SK-N-SH treated with all-trans-retinoic acid at 6 μM for 48 hours (cell line): ENCODE data around the gene PYURF.

Experiments
- ATAC-seq: fragments of 200-7000 bp; cut with Tn5 transposase; 3 replicates; pipeline ENCODE4 v1.9.1; 2020; ENCODE audit warnings: mild to moderate bottlenecking, moderate library complexity
- ARNTL ChIP-seq: fragments of 450-650 bp; formaldehyde crosslinking; IDR thresholded peaks from 2 replicates; pipeline ENCODE4 v1.5.0; 2020; ENCODE audit warnings: low read depth, mild to moderate bottlenecking, moderate library complexity, borderline replicate concordance
- BACH2 ChIP-seq: fragments of 250-450 bp; sonication (Bioruptor Pico); IDR thresholded peaks from 2 replicates; pipeline ENCODE4 v1.9.0; 2021; ENCODE audit warnings: mild to moderate bottlenecking, borderline replicate concordance
- CSDC2 ChIP-seq: fragments of 250-450 bp; sonication (Bioruptor Pico); IDR thresholded peaks from 2 replicates; pipeline ENCODE4 v1.5.0; 2020; ENCODE audit warnings: mild to moderate bottlenecking, moderate library complexity
- CSRNP3 ChIP-seq: fragments of 250-450 bp; sonication (Bioruptor Pico); IDR thresholded peaks from 2 replicates; pipeline ENCODE4 v1.5.1; 2021; ENCODE audit warnings: mild to moderate bottlenecking, moderate library complexity
- ESRRG ChIP-seq: fragments of 250-450 bp; sonication (Bioruptor Pico); IDR thresholded peaks from 2 replicates; pipeline ENCODE4 v1.6.1; 2021; ENCODE audit warnings: mild to moderate bottlenecking
- GLIS3 ChIP-seq: fragments of 250-450 bp; sonication (Bioruptor Pico); IDR thresholded peaks from 2 replicates; pipeline ENCODE4 v1.5.0; 2020; ENCODE audit warnings: mild to moderate bottlenecking, moderate library complexity
- ISL1 ChIP-seq: fragments of 250-450 bp; sonication (Bioruptor Pico); IDR thresholded peaks from 2 replicates; pipeline ENCODE4 v2.1.2; 2022; ENCODE audit warnings: mild to moderate bottlenecking, moderate library complexity
- PPARA ChIP-seq: fragments of 250-450 bp; sonication (Bioruptor Pico); IDR thresholded peaks from 2 replicates; pipeline ENCODE4 v1.5.0; 2020; ENCODE audit warnings: mild to moderate bottlenecking, borderline replicate concordance
- RARB ChIP-seq: fragments of 250-450 bp; sonication (Bioruptor Pico); IDR thresholded peaks from 2 replicates; pipeline ENCODE4 v1.8.0; 2021; ENCODE audit warnings: mild to moderate bottlenecking, moderate library complexity
- SNAI2 ChIP-seq: fragments of 250-450 bp; sonication (Bioruptor Pico); IDR thresholded peaks from 2 replicates; pipeline ENCODE4 v1.5.0; 2020; ENCODE audit warnings: mild to moderate bottlenecking, moderate library complexity
- TCF4 ChIP-seq: fragments of 250-450 bp; sonication (Bioruptor Pico); IDR thresholded peaks from 2 replicates; pipeline ENCODE4 v1.8.0; 2021; ENCODE audit warnings: mild to moderate bottlenecking, moderate library complexity, borderline replicate concordance
- TOX ChIP-seq: fragments of 250-450 bp; sonication (Bioruptor Pico); IDR thresholded peaks from 2 replicates; pipeline ENCODE4 v1.8.0; 2021; ENCODE audit warnings: mild to moderate bottlenecking, moderate library complexity, borderline replicate concordance
- TSHZ2 ChIP-seq: fragments of 250-450 bp; sonication (Bioruptor Pico); IDR thresholded peaks from 2 replicates; pipeline ENCODE4 v1.5.0; 2020; ENCODE audit warnings: mild to moderate bottlenecking, moderate library complexity
- ZC3H10 ChIP-seq: fragments of 250-450 bp; sonication (Bioruptor Pico); IDR thresholded peaks from 2 replicates; pipeline ENCODE4 v1.5.1; 2021; ENCODE audit warnings: mild to moderate bottlenecking, moderate library complexity
- ZFP3 ChIP-seq: fragments of 250-450 bp; sonication (Bioruptor Pico); IDR thresholded peaks from 2 replicates; pipeline ENCODE4 v1.5.0; 2020; ENCODE audit warnings: mild to moderate bottlenecking, moderate library complexity
- ZFP30 ChIP-seq: fragments of 450-650 bp; formaldehyde crosslinking; IDR thresholded peaks from 2 replicates; pipeline ENCODE4 v1.5.0; 2022; ENCODE audit warnings: mild to moderate bottlenecking, moderate library complexity
- ZNF565 ChIP-seq: fragments of 450-650 bp; formaldehyde crosslinking; conservative IDR thresholded peaks from 2 replicates; pipeline ENCODE4 v1.5.0; 2020; ENCODE audit warnings: low read depth, mild to moderate bottlenecking, moderate library complexity
- ZNF70 ChIP-seq: fragments of 450-650 bp; formaldehyde crosslinking; IDR thresholded peaks from 2 replicates; pipeline ENCODE4 v1.5.0; 2020; ENCODE audit warnings: mild to moderate bottlenecking, moderate library complexity
- ZNF8 ChIP-seq: fragments of 450-650 bp; formaldehyde crosslinking; IDR thresholded peaks from 2 replicates; pipeline ENCODE4 v1.5.0; 2020; ENCODE audit warnings: mild to moderate bottlenecking, moderate library complexity
- TF ChIP-seq, protein P1 (sequence below): fragments of 250-450 bp; sonication (Bioruptor Pico); IDR thresholded peaks from 2 replicates; pipeline ENCODE4 v1.8.0; 2020; ENCODE audit warnings: mild to moderate bottlenecking, moderate library complexity, borderline replicate concordance
- TF ChIP-seq, protein P2 (sequence below): fragments of 250-450 bp; sonication (Bioruptor Pico); IDR thresholded peaks from 2 replicates; pipeline ENCODE4 v1.5.1; 2020; ENCODE audit warnings: low read depth, mild to moderate bottlenecking, moderate library complexity

Gene PYURF

DNA sequence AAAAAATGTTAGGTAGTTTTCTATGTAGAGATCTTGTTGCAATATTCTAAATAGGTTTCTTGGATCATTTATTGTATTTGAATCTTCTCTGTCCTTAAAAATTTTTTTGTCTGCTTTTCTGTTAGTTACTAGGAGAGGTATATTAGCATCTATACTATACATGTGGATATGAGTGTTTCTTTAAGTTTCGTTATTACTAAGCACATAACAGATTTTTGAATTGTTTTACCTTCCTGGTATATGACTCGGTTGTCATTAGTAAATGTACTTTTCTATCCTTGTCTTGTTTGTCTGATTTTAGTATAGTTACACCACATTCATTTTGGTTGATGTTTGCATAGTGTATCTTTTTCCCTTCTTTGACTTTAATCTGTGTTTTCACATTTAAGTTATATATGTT lies 20.2 kb downstream of the PYURF start:
- TF ChIP-seq TOX (CRISPR knock-in tag) = no peak
- no peak for TF ChIP-seq GLIS3 (CRISPR knock-in tag)
- TF ChIP-seq ESRRG = no peak
- TF ChIP-seq PPARA = no peak
- TF ChIP-seq ZNF565 (CRISPR knock-in tag) = no peak
- TF ChIP-seq TCF4 (CRISPR knock-in tag) = no peak
- no peak for TF ChIP-seq BACH2
- no peak for TF ChIP-seq ISL1 (CRISPR knock-in tag)
- no peak for TF ChIP-seq ARNTL (CRISPR knock-in tag)
- TF ChIP-seq, protein P1, sequence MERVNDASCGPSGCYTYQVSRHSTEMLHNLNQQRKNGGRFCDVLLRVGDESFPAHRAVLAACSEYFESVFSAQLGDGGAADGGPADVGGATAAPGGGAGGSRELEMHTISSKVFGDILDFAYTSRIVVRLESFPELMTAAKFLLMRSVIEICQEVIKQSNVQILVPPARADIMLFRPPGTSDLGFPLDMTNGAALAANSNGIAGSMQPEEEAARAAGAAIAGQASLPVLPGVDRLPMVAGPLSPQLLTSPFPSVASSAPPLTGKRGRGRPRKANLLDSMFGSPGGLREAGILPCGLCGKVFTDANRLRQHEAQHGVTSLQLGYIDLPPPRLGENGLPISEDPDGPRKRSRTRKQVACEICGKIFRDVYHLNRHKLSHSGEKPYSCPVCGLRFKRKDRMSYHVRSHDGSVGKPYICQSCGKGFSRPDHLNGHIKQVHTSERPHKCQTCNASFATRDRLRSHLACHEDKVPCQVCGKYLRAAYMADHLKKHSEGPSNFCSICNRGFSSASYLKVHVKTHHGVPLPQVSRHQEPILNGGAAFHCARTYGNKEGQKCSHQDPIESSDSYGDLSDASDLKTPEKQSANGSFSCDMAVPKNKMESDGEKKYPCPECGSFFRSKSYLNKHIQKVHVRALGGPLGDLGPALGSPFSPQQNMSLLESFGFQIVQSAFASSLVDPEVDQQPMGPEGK (CRISPR knock-in tag) = no peak
- TF ChIP-seq, protein P2, sequence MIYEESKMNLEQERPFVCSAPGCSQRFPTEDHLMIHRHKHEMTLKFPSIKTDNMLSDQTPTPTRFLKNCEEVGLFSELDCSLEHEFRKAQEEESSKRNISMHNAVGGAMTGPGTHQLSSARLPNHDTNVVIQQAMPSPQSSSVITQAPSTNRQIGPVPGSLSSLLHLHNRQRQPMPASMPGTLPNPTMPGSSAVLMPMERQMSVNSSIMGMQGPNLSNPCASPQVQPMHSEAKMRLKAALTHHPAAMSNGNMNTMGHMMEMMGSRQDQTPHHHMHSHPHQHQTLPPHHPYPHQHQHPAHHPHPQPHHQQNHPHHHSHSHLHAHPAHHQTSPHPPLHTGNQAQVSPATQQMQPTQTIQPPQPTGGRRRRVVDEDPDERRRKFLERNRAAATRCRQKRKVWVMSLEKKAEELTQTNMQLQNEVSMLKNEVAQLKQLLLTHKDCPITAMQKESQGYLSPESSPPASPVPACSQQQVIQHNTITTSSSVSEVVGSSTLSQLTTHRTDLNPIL (CRISPR knock-in tag) = no peak
- TF ChIP-seq CSDC2 = no peak
- no peak for TF ChIP-seq TSHZ2
- no peak for TF ChIP-seq ZNF70
- no peak for ATAC-seq

- no peak for ATAC-seq
- TF ChIP-seq ZFP3 (CRISPR knock-in tag) (no peak), RARB (CRISPR knock-in tag) (no peak), PPARA (no peak), ISL1 (CRISPR knock-in tag) (no peak), CSDC2 (no peak), ZC3H10 (CRISPR knock-in tag) (no peak), SNAI2 (CRISPR knock-in tag) (no peak), TCF4 (CRISPR knock-in tag) (no peak), GLIS3 (CRISPR knock-in tag) (no peak), ZNF8 (CRISPR knock-in tag) (no peak), ARNTL (CRISPR knock-in tag) (no peak), TSHZ2 (no peak), ZNF565 (CRISPR knock-in tag) (no peak), CSRNP3 (no peak), TOX (CRISPR knock-in tag) (no peak), ZFP30 (no peak), ZNF70 (no peak), ESRRG (no peak)
- TF ChIP-seq, protein P1 (CRISPR knock-in tag) = no peak
- TF ChIP-seq, protein P2 (CRISPR knock-in tag) = no peak
These were observed 25.6 kb downstream of the PYURF start for GRCh38 chr4:88497859-88498409.
